ENCODE results near the gene KIAA1671. TPM values are rescaled to one million over a fixed set of nuclear protein-coding genes. Genes with fewer than 3 reads are reported as not detected.

Gene KIAA1671
- total and polyA plus RNA-seq, 2 of the 13 experiments (the other 11 are each of a cell fraction or from before 2014, with no cell fraction given): 13.5 to 13.6 TPM

- TF ChIP-seq CC2D1A (CRISPR knock-in tag; IDR thresholded peaks at IDR 0.05) (no peak), ZFP41 (CRISPR knock-in tag; IDR thresholded peaks at IDR 0.05; ENCODE audit: borderline replicate concordance) (no peak), POLR2A (IDR thresholded peaks at IDR 0.05; ENCODE audit: insufficient read depth in 1 of 2, low read depth in 2 of 2, low read length in 2 of 2) (peak; percentile 29 to 30; a peak in 1 of 4 replicates), ZNF510 (CRISPR knock-in tag; IDR thresholded peaks at IDR 0.05; ENCODE audit: low read depth) (no peak), NAIF1 (CRISPR knock-in tag; IDR thresholded peaks at IDR 0.05; ENCODE audit: borderline replicate concordance) (no peak; the same call in 1 of the 2 replicates), SRSF9 (IDR thresholded peaks at IDR 0.05; ENCODE audit: borderline replicate concordance, insufficient read depth, low read depth, low read length, poor library complexity, severe bottlenecking) (no peak), DBP (CRISPR knock-in tag; IDR thresholded peaks at IDR 0.05; ENCODE audit: not compliant biosample characterization) (no peak), ZNF513 (CRISPR knock-in tag; conservative IDR thresholded peaks at IDR 0.05) (no peak), SNAPC4 (CRISPR knock-in tag; IDR thresholded peaks at IDR 0.05) (no peak), KDM6A (CRISPR knock-in tag; IDR thresholded peaks at IDR 0.05; ENCODE audit: low read depth) (no peak), ZNF891 (CRISPR knock-in tag; IDR thresholded peaks at IDR 0.05) (peak; percentile 90), ZNF124 (CRISPR knock-in tag; IDR thresholded peaks at IDR 0.05) (no peak), NFE2 (CRISPR knock-in tag; IDR thresholded peaks at IDR 0.05) (no peak), ZSCAN20 (CRISPR knock-in tag; IDR thresholded peaks at IDR 0.05; ENCODE audit: borderline replicate concordance) (no peak)
Observed at GRCh38 chr22:25110846-25111578, 158.5 kb downstream of the KIAA1671 start (continued).
